HepG2 (cell line): Measurements from ENCODE around the gene NFATC2. TPM values are rescaled to one million over a fixed set of nuclear protein-coding genes. Genes with fewer than 3 reads are reported as not detected.
A peak's percentile ranks its signal among the peaks of the same experiment; 100 is the strongest.

ENCODE experiments used
- AGO2 ChIP-seq: fragments of 200-400 bp; formaldehyde crosslinking; optimal IDR thresholded peaks from 2 replicates; pipeline ENCODE3; 2017; ENCODE audit warnings: mild to moderate bottlenecking, low read depth, low read length, moderate library complexity
- DMAP1 ChIP-seq: IDR thresholded peaks from 2 replicates; pipeline ENCODE4 v1.6.1; 2016
- GABPB1 ChIP-seq: IDR thresholded peaks from 2 replicates; pipeline ENCODE4 v1.6.1; 2016; ENCODE audit warnings: mild to moderate bottlenecking, missing genetic modification reagents, moderate library complexity, missing compliant biosample characterization
- GPN1 ChIP-seq: sonication (generic); formaldehyde crosslinking; IDR thresholded peaks from 2 replicates; pipeline ENCODE4 v1.5.1; 2020; ENCODE audit warnings: missing genetic modification reagents, borderline replicate concordance
- GTF3A ChIP-seq: sonication (generic); formaldehyde crosslinking; conservative IDR thresholded peaks from 2 replicates; pipeline ENCODE4 v1.4.0; 2020; ENCODE audit warnings: mild to moderate bottlenecking, missing genetic modification reagents
- KLF11 ChIP-seq: IDR thresholded peaks from 2 replicates; pipeline ENCODE4 v1.6.1; 2016; ENCODE audit warnings: missing compliant biosample characterization
- PHF5A ChIP-seq: IDR thresholded peaks from one replicate; pipeline ENCODE4 v1.6.1; 2018; ENCODE audit warnings: low read depth, missing genetic modification reagents; ENCODE audit not compliant: unreplicated experiment
- REPIN1 ChIP-seq: sonication (generic); formaldehyde crosslinking; IDR thresholded peaks from 2 replicates; pipeline ENCODE4 v1.8.0; 2022; ENCODE audit warnings: missing genetic modification reagents, low read depth, mild to moderate bottlenecking, borderline replicate concordance
- RXRB ChIP-seq: IDR thresholded peaks from 2 replicates; pipeline ENCODE4 v1.6.1; 2016; ENCODE audit warnings: borderline replicate concordance, missing genetic modification reagents, missing compliant biosample characterization
- SNRNP70 ChIP-seq: fragments of 200-400 bp; formaldehyde crosslinking; IDR thresholded peaks from 2 replicates; pipeline ENCODE4 v1.6.1; 2017; ENCODE audit warnings: mild to moderate bottlenecking, low read depth, low read length, moderate library complexity
- ZBTB3 ChIP-seq: sonication (generic); formaldehyde crosslinking; IDR thresholded peaks from 2 replicates; pipeline ENCODE4 v1.4.0; 2020; ENCODE audit warnings: low read depth, mild to moderate bottlenecking, moderate library complexity, missing genetic modification reagents, borderline replicate concordance
- ZNF121 ChIP-seq: sonication (generic); formaldehyde crosslinking; IDR thresholded peaks from 2 replicates; pipeline ENCODE4 v1.5.0; 2020; ENCODE audit warnings: mild to moderate bottlenecking, missing genetic modification reagents
- ZNF501 ChIP-seq: sonication (generic); formaldehyde crosslinking; IDR thresholded peaks from 2 replicates; pipeline ENCODE4 v1.5.1; 2020; ENCODE audit warnings: mild to moderate bottlenecking, moderate library complexity, missing genetic modification reagents
- ZNF570 ChIP-seq: sonication (generic); formaldehyde crosslinking; IDR thresholded peaks from 2 replicates; pipeline ENCODE4 v1.4.0; 2020; ENCODE audit warnings: mild to moderate bottlenecking, missing genetic modification reagents, borderline replicate concordance
- ZNF598 ChIP-seq: sonication (generic); formaldehyde crosslinking; IDR thresholded peaks from 2 replicates; pipeline ENCODE4 v1.5.1; 2020; ENCODE audit warnings: mild to moderate bottlenecking, missing genetic modification reagents, borderline replicate concordance
- ZNF670 ChIP-seq: sonication (generic); formaldehyde crosslinking; IDR thresholded peaks from 2 replicates; pipeline ENCODE4 v1.8.0; 2022; ENCODE audit warnings: mild to moderate bottlenecking, missing genetic modification reagents, borderline replicate concordance
- ZNF883 ChIP-seq: sonication (generic); formaldehyde crosslinking; IDR thresholded peaks from 2 replicates; pipeline ENCODE4 v1.5.1; 2020; ENCODE audit warnings: mild to moderate bottlenecking, missing genetic modification reagents; ENCODE audit errors: not compliant biosample characterization
- polyA plus RNA-seq, 8 experiments: library from polyadenylated mRNA; depleted of rRNA in 3 of 8; stranded (reverse) in 7 of 8; unstranded in 1 of 8; fragments of >200 nt; fragmentation: Illumina TruSeq in 4 of 8; extraction: Trizol in 4 of 8; gene quantifications; 2 replicates each; pipeline versions ENCODE4 v1.2.1 to v1.2.3, GENCODE V29; 2011 to 2016; ENCODE audit warnings: low read depth in 4 of 8, missing spikeins in 1 of 8, mixed read lengths in 1 of 8; ENCODE audit not compliant: insufficient read depth in 1 of 8
- total RNA-seq, 5 experiments: library from RNA; depleted of rRNA; stranded (reverse); fragments of >200 nt; fragmentation: Illumina TruSeq; extraction: Trizol; gene quantifications; 2 replicates each; pipeline ENCODE4 v1.2.3, GENCODE V29; 2016; ENCODE audit warnings: low read depth in 1 of 5
- TF ChIP-seq, protein P1 (sequence below): sonication (generic); formaldehyde crosslinking; IDR thresholded peaks from 2 replicates; pipeline ENCODE4 v1.4.0; 2020; ENCODE audit warnings: missing genetic modification reagents
- TF ChIP-seq, protein P2 (sequence below): sonication (generic); formaldehyde crosslinking; IDR thresholded peaks from 2 replicates; pipeline ENCODE4 v1.4.0; 2020; ENCODE audit warnings: missing genetic modification reagents
- TF ChIP-seq, protein P3 (sequence below): sonication (generic); formaldehyde crosslinking; IDR thresholded peaks from 2 replicates; pipeline ENCODE4 v1.4.0; 2020; ENCODE audit warnings: mild to moderate bottlenecking, missing genetic modification reagents

NFATC2 gene
- total and polyA plus RNA-seq, 2 of the 13 experiments (the other 11 are each of a cell fraction or from before 2014, with no cell fraction given): 1.9 to 3.3 TPM

DNA sequence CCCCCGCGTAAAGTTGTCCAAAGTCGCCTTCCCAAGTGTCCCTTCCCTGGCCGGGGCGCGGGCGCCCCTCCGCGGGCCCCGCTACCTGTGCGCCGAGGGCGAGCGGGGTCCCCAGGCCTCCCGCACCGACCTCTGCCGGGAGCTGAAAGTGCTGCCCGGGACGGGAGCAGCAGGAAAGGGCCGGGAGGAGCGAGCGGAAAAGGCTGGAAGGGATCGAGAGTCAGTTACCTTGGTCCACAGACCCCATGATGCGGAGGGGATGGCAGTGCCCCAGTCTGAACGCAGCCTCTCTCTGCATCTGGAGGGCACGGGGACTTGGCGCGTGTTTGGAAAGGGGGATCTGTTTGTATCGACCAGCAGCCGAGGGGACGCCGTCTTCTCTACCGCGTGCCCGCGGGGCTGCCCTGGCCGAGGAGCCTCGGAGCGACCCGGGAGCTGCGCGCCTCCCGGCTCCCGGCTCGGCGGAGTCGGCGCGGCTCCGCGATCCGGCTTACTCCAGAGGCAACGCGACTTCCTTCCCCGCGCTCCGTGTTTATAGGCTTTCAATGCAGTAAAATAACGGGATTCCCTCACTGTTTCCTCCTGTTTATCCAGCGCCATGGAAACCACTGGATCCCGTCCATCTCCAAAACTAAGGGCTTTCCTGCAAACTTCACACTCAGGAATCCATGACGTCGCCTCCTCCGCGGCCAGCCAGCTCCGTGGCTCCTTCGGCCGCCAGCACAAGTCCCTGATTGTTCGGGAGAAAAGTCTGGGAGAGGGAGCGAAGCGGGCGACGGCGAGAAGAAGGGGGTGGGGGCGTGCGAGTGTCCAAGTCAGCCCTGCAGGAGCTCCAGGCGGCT is 20.0 kb upstream of the NFATC2 start (continued):
- TF ChIP-seq SNRNP70 (no peak), GTF3A (CRISPR knock-in tag) (peak; percentile 89; the same call in 1 of the 2 replicates), PHF5A (CRISPR knock-in tag) (no peak), GABPB1 (CRISPR knock-in tag) (peak; percentile 30; the same call in 1 of the 2 replicates), ZNF501 (CRISPR knock-in tag) (peak; percentile 52), RXRB (CRISPR knock-in tag) (no peak), KLF11 (CRISPR knock-in tag) (no peak), ZNF121 (0 out of 2 replicates have a peak, but pooled peaks have one; percentile 14), GPN1 (CRISPR knock-in tag) (no peak), REPIN1 (CRISPR knock-in tag) (no peak), ZNF570 (CRISPR knock-in tag) (no peak), DMAP1 (CRISPR knock-in tag) (no peak; the same call in 1 of the 2 replicates), ZNF670 (CRISPR knock-in tag) (no peak), AGO2 (no peak), ZBTB3 (CRISPR knock-in tag) (peak; percentile 74; the same call in 1 of the 2 replicates), ZNF883 (CRISPR knock-in tag) (no peak), ZNF598 (CRISPR knock-in tag) (no peak)
- TF ChIP-seq, protein P1, sequence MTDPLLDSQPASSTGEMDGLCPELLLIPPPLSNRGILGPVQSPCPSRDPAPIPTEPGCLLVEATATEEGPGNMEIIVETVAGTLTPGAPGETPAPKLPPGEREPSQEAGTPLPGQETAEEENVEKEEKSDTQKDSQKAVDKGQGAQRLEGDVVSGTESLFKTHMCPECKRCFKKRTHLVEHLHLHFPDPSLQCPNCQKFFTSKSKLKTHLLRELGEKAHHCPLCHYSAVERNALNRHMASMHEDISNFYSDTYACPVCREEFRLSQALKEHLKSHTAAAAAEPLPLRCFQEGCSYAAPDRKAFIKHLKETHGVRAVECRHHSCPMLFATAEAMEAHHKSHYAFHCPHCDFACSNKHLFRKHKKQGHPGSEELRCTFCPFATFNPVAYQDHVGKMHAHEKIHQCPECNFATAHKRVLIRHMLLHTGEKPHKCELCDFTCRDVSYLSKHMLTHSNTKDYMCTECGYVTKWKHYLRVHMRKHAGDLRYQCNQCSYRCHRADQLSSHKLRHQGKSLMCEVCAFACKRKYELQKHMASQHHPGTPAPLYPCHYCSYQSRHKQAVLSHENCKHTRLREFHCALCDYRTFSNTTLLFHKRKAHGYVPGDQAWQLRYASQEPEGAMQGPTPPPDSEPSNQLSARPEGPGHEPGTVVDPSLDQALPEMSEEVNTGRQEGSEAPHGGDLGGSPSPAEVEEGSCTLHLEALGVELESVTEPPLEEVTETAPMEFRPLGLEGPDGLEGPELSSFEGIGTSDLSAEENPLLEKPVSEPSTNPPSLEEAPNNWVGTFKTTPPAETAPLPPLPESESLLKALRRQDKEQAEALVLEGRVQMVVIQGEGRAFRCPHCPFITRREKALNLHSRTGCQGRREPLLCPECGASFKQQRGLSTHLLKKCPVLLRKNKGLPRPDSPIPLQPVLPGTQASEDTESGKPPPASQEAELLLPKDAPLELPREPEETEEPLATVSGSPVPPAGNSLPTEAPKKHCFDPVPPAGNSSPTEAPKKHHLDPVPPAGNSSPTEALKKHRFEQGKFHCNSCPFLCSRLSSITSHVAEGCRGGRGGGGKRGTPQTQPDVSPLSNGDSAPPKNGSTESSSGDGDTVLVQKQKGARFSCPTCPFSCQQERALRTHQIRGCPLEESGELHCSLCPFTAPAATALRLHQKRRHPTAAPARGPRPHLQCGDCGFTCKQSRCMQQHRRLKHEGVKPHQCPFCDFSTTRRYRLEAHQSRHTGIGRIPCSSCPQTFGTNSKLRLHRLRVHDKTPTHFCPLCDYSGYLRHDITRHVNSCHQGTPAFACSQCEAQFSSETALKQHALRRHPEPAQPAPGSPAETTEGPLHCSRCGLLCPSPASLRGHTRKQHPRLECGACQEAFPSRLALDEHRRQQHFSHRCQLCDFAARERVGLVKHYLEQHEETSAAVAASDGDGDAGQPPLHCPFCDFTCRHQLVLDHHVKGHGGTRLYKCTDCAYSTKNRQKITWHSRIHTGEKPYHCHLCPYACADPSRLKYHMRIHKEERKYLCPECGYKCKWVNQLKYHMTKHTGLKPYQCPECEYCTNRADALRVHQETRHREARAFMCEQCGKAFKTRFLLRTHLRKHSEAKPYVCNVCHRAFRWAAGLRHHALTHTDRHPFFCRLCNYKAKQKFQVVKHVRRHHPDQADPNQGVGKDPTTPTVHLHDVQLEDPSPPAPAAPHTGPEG (CRISPR knock-in tag): no peak
- TF ChIP-seq, protein P2, sequence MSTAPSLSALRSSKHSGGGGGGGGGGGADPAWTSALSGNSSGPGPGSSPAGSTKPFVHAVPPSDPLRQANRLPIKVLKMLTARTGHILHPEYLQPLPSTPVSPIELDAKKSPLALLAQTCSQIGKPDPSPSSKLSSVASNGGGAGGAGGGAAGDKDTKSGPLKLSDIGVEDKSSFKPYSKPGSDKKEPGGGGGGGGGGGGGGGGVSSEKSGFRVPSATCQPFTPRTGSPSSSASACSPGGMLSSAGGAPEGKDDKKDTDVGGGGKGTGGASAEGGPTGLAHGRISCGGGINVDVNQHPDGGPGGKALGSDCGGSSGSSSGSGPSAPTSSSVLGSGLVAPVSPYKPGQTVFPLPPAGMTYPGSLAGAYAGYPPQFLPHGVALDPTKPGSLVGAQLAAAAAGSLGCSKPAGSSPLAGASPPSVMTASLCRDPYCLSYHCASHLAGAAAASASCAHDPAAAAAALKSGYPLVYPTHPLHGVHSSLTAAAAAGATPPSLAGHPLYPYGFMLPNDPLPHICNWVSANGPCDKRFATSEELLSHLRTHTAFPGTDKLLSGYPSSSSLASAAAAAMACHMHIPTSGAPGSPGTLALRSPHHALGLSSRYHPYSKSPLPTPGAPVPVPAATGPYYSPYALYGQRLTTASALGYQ (CRISPR knock-in tag): no peak
- TF ChIP-seq, protein P3, sequence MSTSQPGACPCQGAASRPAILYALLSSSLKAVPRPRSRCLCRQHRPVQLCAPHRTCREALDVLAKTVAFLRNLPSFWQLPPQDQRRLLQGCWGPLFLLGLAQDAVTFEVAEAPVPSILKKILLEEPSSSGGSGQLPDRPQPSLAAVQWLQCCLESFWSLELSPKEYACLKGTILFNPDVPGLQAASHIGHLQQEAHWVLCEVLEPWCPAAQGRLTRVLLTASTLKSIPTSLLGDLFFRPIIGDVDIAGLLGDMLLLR (CRISPR knock-in tag): no peak
